IPS-NIHi7 (cell line): ENCODE data around the gene MYO18A.

Experiments used
- DNase-seq: peaks from one replicate; pipeline ENCODE4 v3.0.0; 2012; ENCODE audit warnings: mixed read lengths; ENCODE audit errors: extremely low spot score

MYO18A gene

GRCh38 chr17:29024316-29024952 is 155.8 kb downstream of the MYO18A start:
- no peak for DNase-seq

- no peak for DNase-seq
Measured at GRCh38 chr17:29022074-29022473, 158.1 kb downstream of the MYO18A start.

DNA sequence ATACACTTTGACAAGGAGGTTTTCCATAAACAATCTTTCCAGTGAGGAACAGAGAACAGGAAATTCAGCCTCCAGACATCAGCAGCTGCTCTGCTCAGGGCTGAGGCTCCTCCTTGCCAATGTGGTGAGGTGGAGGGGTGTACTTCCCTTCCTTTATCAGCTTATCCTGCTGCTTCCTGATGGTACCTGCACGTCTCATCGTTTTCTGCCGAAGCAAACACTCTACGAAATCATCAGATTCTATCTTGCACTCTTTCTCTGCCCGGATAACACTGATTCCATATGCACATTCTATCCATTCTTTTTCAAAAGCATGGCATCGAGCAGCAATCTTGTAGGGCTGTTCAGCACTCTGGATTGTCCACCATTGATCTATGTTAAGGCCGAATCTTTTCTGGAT is 159.0 kb downstream of the MYO18A start:
- no peak for DNase-seq
